SJSA1 (cell line): ENCODE results near the gene KRTAP5-8. TPM values are rescaled to one million over a fixed set of nuclear protein-coding genes. Genes with fewer than 3 reads are reported as not detected.

Experiments
- DNase-seq, 2 experiments: peaks; one replicate each; pipeline ENCODE4 v3.0.0-alpha.2; 2015 to 2020; ENCODE audit warnings: low spot score in 2 of 2, low read depth in 1 of 2
- H3K27ac ChIP-seq: fragments of 250-450 bp; sonication (Bioruptor Pico); 2 replicates; pipeline ENCODE4 v1.5.1; 2020; ENCODE audit warnings: mild to moderate bottlenecking, moderate library complexity
- H3K27me3 ChIP-seq: fragments of 250-450 bp; sonication (Bioruptor Pico); replicated peaks from 2 replicates; pipeline ENCODE4 v1.5.1; 2020; ENCODE audit warnings: mild to moderate bottlenecking, moderate library complexity
- H3K36me3 ChIP-seq: fragments of 250-450 bp; sonication (Bioruptor Pico); 2 replicates; pipeline ENCODE4 v1.5.1; 2020; ENCODE audit warnings: mild to moderate bottlenecking
- H3K4me1 ChIP-seq: fragments of 250-450 bp; sonication (Bioruptor Pico); replicated peaks from 2 replicates; pipeline ENCODE4 v1.6.1; 2021; ENCODE audit warnings: mild to moderate bottlenecking
- H3K4me3 ChIP-seq: fragments of 250-450 bp; sonication (Bioruptor Pico); 2 replicates; pipeline ENCODE4 v1.5.1; 2020; ENCODE audit warnings: mild to moderate bottlenecking
- H3K9me3 ChIP-seq: fragments of 250-450 bp; sonication (Bioruptor Pico); replicated peaks from 2 replicates; pipeline ENCODE4 v1.5.1; 2020; ENCODE audit warnings: mild to moderate bottlenecking
- total RNA-seq: library from RNA; depleted of rRNA; stranded (reverse); fragments of >200 nt; shearing (Covaris generic); gene quantifications from 2 replicates; pipeline ENCODE4 v1.2.3, GENCODE V29; 2014

The KRTAP5-8 gene
- total RNA-seq, 1 experiment from 2014 or later, result not detected

DNA sequence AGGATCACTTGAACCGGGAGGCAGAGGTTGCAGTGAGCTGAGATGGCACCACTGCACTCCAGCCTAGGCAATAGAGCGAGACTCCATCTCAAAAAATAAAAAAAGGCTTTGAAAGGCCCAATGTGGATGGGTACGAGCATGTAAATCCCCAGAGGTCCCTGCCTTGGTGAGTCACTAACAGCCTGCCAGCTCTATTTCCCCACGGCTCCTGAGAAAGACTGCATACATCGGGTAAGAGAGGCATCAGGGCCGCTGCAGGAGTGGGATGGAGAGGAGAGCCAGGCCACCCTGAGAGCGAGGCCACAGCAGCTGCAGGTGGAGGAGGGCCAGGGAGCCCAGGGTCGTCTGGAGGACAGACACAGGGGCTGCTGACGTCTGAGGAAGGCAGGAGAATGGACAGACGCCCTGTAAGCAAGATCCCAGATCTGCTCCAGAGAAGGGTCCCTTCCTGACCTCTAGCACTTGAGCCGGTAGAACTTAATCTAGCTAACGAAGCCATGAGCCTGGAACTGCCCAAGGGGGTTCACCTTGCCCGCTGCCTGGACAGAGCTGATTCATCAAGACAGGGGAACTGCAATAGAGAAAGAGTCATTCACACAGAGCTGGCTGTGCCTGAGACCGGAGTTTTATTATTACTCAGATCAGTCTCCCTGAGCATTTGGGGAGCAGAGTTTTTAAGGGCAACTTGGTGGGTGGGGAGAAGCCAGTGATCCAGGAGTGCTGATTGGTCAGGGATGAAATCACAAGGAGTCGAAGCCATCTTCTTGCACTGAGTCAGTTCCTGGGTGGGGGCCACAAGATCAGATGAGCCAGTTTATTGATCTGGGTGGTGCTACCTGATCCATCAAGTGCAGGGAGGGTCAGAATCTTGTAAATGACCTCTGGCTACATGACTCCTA is 5.3 kb downstream of the KRTAP5-8 start:
- no peaks in the 10 kb centered on the region for H3K36me3 ChIP-seq
- no peaks in the 10 kb centered on the region for H3K4me1 ChIP-seq
- no peak for DNase-seq
- no peak overlapping the region for H3K27ac ChIP-seq
- H3K9me3 ChIP-seq, result no peaks in the 10 kb centered on the region
- H3K27me3 ChIP-seq, result no peaks in the 10 kb centered on the region
- H3K4me3 ChIP-seq, result no peak overlapping the region

- Histone ChIP-seq H3K9me3 (no peaks in the 10 kb centered on the region), H3K36me3 (no peaks in the 10 kb centered on the region), H3K4me1 (no peaks in the 10 kb centered on the region), H3K27me3 (no peaks in the 10 kb centered on the region), H3K4me3 (no peak overlapping the region), H3K27ac (no peak overlapping the region)
- DNase-seq, result no peak
Measured at GRCh38 chr11:71543866-71544265, 6.0 kb downstream of the KRTAP5-8 start.

- DNase-seq, result no peak
- no peaks in the 10 kb centered on the region for H3K36me3 ChIP-seq
- H3K27ac ChIP-seq, result no peak overlapping the region
- H3K4me3 ChIP-seq, result no peak overlapping the region
- no peaks in the 10 kb centered on the region for H3K9me3 ChIP-seq
- H3K4me1 ChIP-seq, result no peaks in the 10 kb centered on the region
- H3K27me3 ChIP-seq, result no peaks in the 10 kb centered on the region
Measured at GRCh38 chr11:71544525-71545214, 6.8 kb downstream of the KRTAP5-8 start.

GRCh38 chr11:71545405-71545966 is 7.7 kb downstream of the KRTAP5-8 start:
- no peak overlapping the region for H3K27ac ChIP-seq

DNA sequence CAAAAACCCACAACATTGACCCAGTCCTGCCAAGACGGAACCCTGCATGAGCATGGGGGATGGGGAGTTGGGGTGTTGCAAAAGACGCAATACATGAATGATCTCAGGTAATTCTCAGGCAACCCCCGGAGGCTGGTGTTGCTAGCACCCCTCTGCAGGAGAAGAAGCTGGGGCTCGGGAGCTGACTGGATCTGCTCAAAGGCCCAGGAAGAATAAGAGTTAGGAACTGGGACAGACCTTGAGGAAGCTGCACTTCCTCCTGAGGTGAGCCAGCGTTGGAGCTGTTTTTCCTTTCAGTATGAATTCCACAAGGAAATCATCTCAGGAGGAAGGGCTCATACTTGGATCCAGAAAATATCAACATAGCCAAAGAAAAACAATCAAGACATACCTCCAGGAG is 10.3 kb downstream of the KRTAP5-8 start, which contains the start of gene KRTAP5-9:
TSS of gene KRTAP5-9 (plus strand) at position 301 of the 400 bp plus-strand sequence. CDS start 238 bp downstream, outside the sequence.
- H3K4me1 ChIP-seq, result no peaks in the 10 kb centered on the region
- H3K9me3 ChIP-seq, result no peaks in the 10 kb centered on the region
- H3K36me3 ChIP-seq, result no peaks in the 10 kb centered on the region
- no peak within 1 kb of the TSS for H3K4me3 ChIP-seq
- DNase-seq, result no peak
- H3K27ac ChIP-seq, result no peak within 1 kb of the TSS
- H3K27me3 ChIP-seq, result no peaks in the 10 kb centered on the region

More at GRCh38 chr11:71545405-71545966, 7.7 kb downstream of the KRTAP5-8 start:
- DNase-seq, result no peak
- Histone ChIP-seq H3K36me3 (no peaks in the 10 kb centered on the region), H3K4me3 (no peak overlapping the region), H3K9me3 (no peaks in the 10 kb centered on the region), H3K27me3 (no peaks in the 10 kb centered on the region), H3K4me1 (no peaks in the 10 kb centered on the region)

GRCh38 chr11:71548716-71549151 is 10.9 kb downstream of the KRTAP5-8 start:
- H3K9me3 ChIP-seq, result no peaks in the 10 kb centered on the region
- DNase-seq, result no peak
- no peak overlapping the region for H3K4me3 ChIP-seq
- no peak overlapping the region for H3K27ac ChIP-seq
- H3K36me3 ChIP-seq, result no peaks in the 10 kb centered on the region
- no peaks in the 10 kb centered on the region for H3K4me1 ChIP-seq
- H3K27me3 ChIP-seq, result no peaks in the 10 kb centered on the region

- H3K27ac ChIP-seq, result no peak overlapping the region
- no peak for DNase-seq
- no peaks in the 10 kb centered on the region for H3K27me3 ChIP-seq
- H3K4me3 ChIP-seq, result no peak overlapping the region
- no peaks in the 10 kb centered on the region for H3K36me3 ChIP-seq
- H3K9me3 ChIP-seq, result no peaks in the 10 kb centered on the region
- H3K4me1 ChIP-seq, result no peaks in the 10 kb centered on the region
Measured at GRCh38 chr11:71551711-71552110, 13.9 kb downstream of the KRTAP5-8 start.

DNA sequence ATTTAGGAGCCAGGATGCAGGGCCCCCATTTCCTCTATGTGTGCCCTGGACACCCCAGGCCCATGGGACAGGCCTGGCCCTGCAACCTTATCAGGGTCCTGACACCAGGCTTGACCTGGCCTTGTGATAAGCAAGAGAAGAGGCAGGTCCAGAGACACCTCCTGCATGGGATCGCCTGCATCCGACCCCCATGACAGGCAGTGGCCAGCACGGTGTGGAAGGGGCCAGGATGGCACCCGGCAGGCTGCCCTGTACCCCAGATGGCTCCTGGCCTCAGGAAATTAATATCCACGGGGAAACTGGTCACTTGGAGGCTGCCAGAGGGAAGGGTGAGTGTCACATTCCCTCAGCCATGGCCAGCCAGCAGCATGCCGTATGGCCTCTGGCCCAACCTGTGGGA is 17.2 kb downstream of the KRTAP5-8 start:
- H3K27me3 ChIP-seq, result no peaks in the 10 kb centered on the region
- no peaks in the 10 kb centered on the region for H3K36me3 ChIP-seq
- DNase-seq, result no peak
- H3K9me3 ChIP-seq, result no peaks in the 10 kb centered on the region
- no peak overlapping the region for H3K27ac ChIP-seq
- no peak overlapping the region for H3K4me3 ChIP-seq
- no peaks in the 10 kb centered on the region for H3K4me1 ChIP-seq

DNA sequence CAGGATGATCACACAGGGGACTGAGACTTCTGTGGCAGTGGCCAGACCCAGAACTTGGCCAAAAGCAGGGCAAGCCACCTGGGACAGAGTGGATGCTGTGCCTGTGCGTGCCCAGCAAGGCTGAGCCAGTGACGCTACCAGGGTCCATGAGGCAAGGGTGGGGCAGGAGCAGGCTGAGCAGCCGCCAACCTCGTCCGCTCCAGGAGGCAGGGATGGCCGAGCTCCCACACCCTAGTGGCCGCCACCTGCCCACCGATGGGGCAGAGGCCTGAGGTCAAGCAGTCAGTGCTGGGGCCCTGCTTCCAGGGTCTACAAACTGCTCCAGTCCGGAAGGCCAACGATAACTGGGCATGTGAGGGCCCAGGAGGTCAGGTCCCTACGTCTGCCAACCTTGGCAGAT is 17.7 kb downstream of the KRTAP5-8 start:
- no peak for DNase-seq
- H3K36me3 ChIP-seq, result no peaks in the 10 kb centered on the region
- H3K27me3 ChIP-seq, result no peaks in the 10 kb centered on the region
- no peaks in the 10 kb centered on the region for H3K4me1 ChIP-seq
- H3K27ac ChIP-seq, result no peak overlapping the region
- no peak overlapping the region for H3K4me3 ChIP-seq
- no peaks in the 10 kb centered on the region for H3K9me3 ChIP-seq

- DNase-seq, result no peak
- H3K4me3 ChIP-seq, result no peak overlapping the region
- no peaks in the 10 kb centered on the region for H3K9me3 ChIP-seq
- H3K36me3 ChIP-seq, result no peaks in the 10 kb centered on the region
- H3K4me1 ChIP-seq, result no peaks in the 10 kb centered on the region
- no peak overlapping the region for H3K27ac ChIP-seq
- H3K27me3 ChIP-seq, result no peaks in the 10 kb centered on the region
Measured at GRCh38 chr11:71556018-71556417, 18.2 kb downstream of the KRTAP5-8 start.

DNA sequence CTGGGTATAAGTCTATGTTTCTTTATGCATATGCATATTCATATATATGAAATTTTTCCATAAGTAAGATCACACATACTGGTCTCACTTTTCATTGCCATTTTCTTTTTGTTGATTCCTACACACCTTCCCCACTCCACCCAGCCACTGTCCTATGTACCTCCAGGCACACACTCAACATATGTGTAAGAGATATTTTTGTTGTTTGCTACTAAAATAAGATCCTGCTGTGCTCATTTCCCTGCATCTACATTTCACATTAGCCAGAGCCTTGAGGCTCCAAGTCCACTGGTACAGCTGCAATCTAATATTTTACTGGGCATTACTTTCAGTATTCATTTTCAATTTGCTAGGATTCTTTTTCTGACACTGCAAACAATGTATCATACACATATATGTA is 19.4 kb downstream of the KRTAP5-8 start:
- Histone ChIP-seq H3K27ac (no peak overlapping the region), H3K9me3 (no peaks in the 10 kb centered on the region), H3K4me1 (no peaks in the 10 kb centered on the region), H3K4me3 (no peak overlapping the region), H3K27me3 (no peaks in the 10 kb centered on the region), H3K36me3 (no peaks in the 10 kb centered on the region)
- no peak for DNase-seq

DNA sequence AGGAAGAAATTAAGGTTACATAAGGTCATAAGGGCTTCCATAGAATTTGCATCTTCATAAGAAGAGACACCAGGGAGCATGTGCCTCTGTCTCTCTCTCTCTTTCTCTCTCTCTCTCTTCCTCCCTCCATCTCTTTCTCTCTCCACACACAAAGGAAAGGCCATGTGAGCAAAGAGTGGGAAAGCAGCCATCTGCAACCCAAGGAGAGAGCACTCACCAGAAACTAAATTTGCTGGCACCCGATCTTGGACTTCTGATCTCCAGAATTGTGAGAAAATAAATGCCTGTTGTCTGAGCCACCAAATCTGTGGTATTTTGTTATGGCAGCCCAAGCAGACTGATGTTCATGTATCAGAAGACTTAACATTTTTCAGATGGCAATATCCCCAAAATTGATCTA is 21.2 kb downstream of the KRTAP5-8 start:
- Histone ChIP-seq H3K36me3 (no peaks in the 10 kb centered on the region), H3K9me3 (no peaks in the 10 kb centered on the region), H3K4me1 (no peaks in the 10 kb centered on the region), H3K4me3 (no peak overlapping the region), H3K27me3 (no peaks in the 10 kb centered on the region), H3K27ac (no peak overlapping the region)
- DNase-seq, result no peak

DNA sequence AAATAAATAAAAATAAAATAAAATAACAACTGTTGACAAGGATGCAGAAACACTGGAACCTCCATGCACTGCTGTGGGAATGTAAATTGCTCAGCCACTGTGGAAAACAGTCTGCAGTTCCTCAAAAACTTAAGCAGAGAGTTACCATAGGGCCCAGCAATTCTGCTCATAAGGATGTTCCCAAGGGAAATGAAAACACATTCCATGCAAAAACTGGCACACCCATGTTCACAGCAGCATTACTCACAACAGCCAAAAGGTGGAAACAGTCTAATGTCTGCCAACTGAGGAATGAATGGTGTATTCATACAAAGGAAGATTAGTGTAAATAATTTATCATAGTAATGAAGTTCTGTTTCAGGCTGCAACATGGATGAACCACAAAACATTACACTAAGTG is 24.3 kb downstream of the KRTAP5-8 start:
- Histone ChIP-seq H3K9me3 (no peaks in the 10 kb centered on the region), H3K4me3 (no peak overlapping the region), H3K36me3 (no peaks in the 10 kb centered on the region), H3K27ac (no peak overlapping the region), H3K4me1 (no peaks in the 10 kb centered on the region), H3K27me3 (no peaks in the 10 kb centered on the region)
- DNase-seq, result no peak

DNA sequence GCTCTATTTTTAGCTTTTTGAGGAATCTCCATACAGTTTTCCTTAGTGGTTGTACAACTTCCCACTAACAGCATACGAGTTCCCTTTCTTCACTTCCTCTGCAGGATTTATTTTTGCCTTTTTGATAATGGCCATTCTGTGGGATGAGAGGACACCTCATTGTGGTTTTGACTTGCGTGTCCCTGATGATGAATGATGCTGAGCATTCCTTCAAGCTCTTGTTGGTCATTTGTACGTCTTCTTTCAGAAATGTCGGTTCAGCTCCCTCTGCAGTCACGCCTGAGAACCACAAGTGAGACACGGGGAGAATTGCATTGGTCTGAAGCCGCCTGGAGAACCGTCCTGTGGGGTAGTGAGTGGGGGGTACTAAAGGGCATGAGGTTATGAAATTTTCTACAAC is 25.6 kb downstream of the KRTAP5-8 start:
- no peaks in the 10 kb centered on the region for H3K4me1 ChIP-seq
- no peak overlapping the region for H3K27ac ChIP-seq
- no peaks in the 10 kb centered on the region for H3K27me3 ChIP-seq
- DNase-seq, result peak in 1 of 2 experiments; percentile 8
- no peaks in the 10 kb centered on the region for H3K36me3 ChIP-seq
- no peaks in the 10 kb centered on the region for H3K9me3 ChIP-seq
- H3K4me3 ChIP-seq, result no peak overlapping the region
